GM18502 (cell line): ENCODE data around the gene PAM16.

Experiments used
- ATAC-seq: cut with Tn5 transposase; IDR thresholded peaks from one replicate; pipeline ENCODE4 v1.9.1; 2021; ENCODE audit warnings: mild to moderate bottlenecking; ENCODE audit not compliant: unreplicated experiment, poor library complexity

PAM16 gene

GRCh38 chr16:4384509-4384942 is 33.4 kb upstream of the PAM16 start:
- ATAC-seq = no peak

- ATAC-seq = no peak
Measured at GRCh38 chr16:4383591-4384444, 32.7 kb upstream of the PAM16 start.

GRCh38 chr16:4382795-4383357 is 31.8 kb upstream of the PAM16 start:
- no peak for ATAC-seq

- ATAC-seq = no peak
Measured at GRCh38 chr16:4381935-4382794, 31.0 kb upstream of the PAM16 start.

GRCh38 chr16:4381072-4381934 is 30.2 kb upstream of the PAM16 start:
- no peak for ATAC-seq

GRCh38 chr16:4380119-4381063 is 29.3 kb upstream of the PAM16 start:
- ATAC-seq = no peak

GRCh38 chr16:4378999-4379690 is 28.0 kb upstream of the PAM16 start:
- ATAC-seq = no peak

- ATAC-seq = no peak
Measured at GRCh38 chr16:4378161-4378666, 27.1 kb upstream of the PAM16 start.

GRCh38 chr16:4377573-4378154 is 26.5 kb upstream of the PAM16 start:
- ATAC-seq = no peak

- no peak for ATAC-seq
Measured at GRCh38 chr16:4376893-4377572, 25.9 kb upstream of the PAM16 start.

- no peak for ATAC-seq
Measured at GRCh38 chr16:4376126-4376892, 25.2 kb upstream of the PAM16 start.

GRCh38 chr16:4375717-4376116 is 24.6 kb upstream of the PAM16 start:
- ATAC-seq = no peak

GRCh38 chr16:4373909-4374742 is 23.0 kb upstream of the PAM16 start:
- no peak for ATAC-seq

- no peak for ATAC-seq
Measured at GRCh38 chr16:4373356-4373908, 22.3 kb upstream of the PAM16 start.

GRCh38 chr16:4372578-4373355 is 21.6 kb upstream of the PAM16 start:
- no peak for ATAC-seq
